ENCODE measurements around the gene PLXNB3. TPM values are rescaled to one million over a fixed set of nuclear protein-coding genes. Genes with fewer than 3 reads are reported as not detected.

PLXNB3 gene
- total and polyA plus RNA-seq, 2 donors (not counting 1 experiment from before 2014, with no cell fraction given) = 0.25 TPM; not detected in 1

DNA sequence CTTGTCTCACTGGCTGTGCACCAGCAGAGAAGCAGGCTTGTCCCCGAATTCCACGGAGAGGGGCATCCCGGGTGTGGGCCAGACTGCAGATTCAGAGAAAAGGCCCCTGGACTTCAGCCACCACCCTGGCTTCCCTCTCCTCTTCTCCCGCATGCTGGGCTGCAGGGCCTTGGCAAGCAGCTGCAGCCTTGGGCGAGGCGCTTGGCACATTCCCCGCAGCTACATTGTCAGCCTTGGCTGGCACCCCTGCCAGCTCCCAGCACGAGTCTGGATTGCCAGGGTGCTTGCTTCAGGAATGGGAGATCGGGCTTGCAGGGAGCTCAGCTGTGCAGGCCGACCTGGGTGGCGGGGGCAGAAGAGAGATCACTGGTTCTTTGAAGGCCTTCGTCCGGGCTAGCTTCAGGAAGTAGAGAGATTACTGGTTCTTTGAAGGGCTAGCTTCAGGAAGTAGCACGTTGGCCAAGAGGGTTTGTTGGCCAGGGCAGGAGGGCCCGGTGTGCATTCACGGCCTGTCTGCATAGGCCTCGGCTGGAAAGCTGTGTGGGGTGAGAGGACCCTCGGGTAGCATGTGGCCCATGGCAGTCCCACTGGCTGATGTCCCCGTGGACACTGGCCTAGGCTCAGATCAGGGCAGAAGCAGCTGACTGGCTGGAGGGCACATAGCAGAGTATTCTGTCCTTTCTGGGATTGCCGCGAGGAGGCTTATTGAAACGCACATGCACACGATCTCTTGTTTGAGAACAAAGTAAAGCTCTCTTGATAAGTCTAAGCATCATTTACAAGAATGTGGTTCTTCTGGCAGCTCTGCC lies 36.7 kb upstream of the PLXNB3 start:
- CTCF ChIA-PET = interaction anchor here (0.7 to 2.0 kb wide), 4 partner anchors 9 to 242 kb away, joined by 3 to 7 read pairs (median 4); partner anchors contain the start of genes PLXNB3 and SLC6A8
- peak overlapping the region in 1 of 2 donors; percentile 92 for H3K27ac ChIP-seq (ENCODE audit: low read length in 2 of 2)
- H3K9me3 Mint-ChIP-seq (ENCODE audit: insufficient read depth) = no peaks in the 10 kb centered on the region
- peaks cover 11% of the 10 kb centered on the region for H4K20me1 ChIP-seq (ENCODE audit: control insufficient read depth, insufficient read depth, low read length, poor library complexity, severe bottlenecking)
- peak overlapping the region; percentile 83 for H3K4me3 Mint-ChIP-seq
- H3K4me1 ChIP-seq (ENCODE audit: control insufficient read depth in 2 of 2, insufficient read depth in 2 of 2, low read length in 2 of 2) = peaks cover 35 to 42% of the 10 kb centered on the region in 2 donors
- no peak overlapping the region for H3K9ac ChIP-seq (ENCODE audit: low read length)
- intact Hi-C loops (cut with micrococcal nuclease) = loop anchor here (1.0 kb wide), 1 partner anchor 8 kb away; no protein-coding TSS in a partner anchor
- H3K27me3 ChIP-seq (replicated peaks in 1 of 4; ENCODE audit: control extremely low read depth in 1 of 4, control insufficient read depth in 3 of 4, insufficient read depth in 4 of 4, low read length in 3 of 4) = no peaks in the 10 kb centered on the region
- no peak overlapping the region for H2AFZ ChIP-seq (ENCODE audit: insufficient read depth, low read depth, low read length, poor library complexity, severe bottlenecking)
- H3K4me1 Mint-ChIP-seq = peaks cover 47% of the 10 kb centered on the region
- H3K9me3 ChIP-seq (ENCODE audit: control extremely low read depth in 1 of 3, control insufficient read depth in 2 of 3, insufficient read depth in 1 of 3, low read length in 2 of 3) = peaks cover 0 to 3% (median 0%) of the 10 kb centered on the region in 3 donors
- H3K27me3 Mint-ChIP-seq = no peaks in the 10 kb centered on the region
- POLR2A ChIA-PET = interaction anchor here (0.5 to 1.6 kb wide), 4 partner anchors 199 to 813 kb away, joined by 3 to 6 read pairs (median 4); partner anchors contain the start of genes ARHGAP4 and RENBP
- H3K4me3 ChIP-seq (ENCODE audit: control extremely low read depth in 1 of 5, extremely low read depth in 1 of 5, insufficient read depth in 1 of 5, low read depth in 2 of 5, low read length in 4 of 5) = peak overlapping the region in 1 of 5 experiments; percentile 47
- H3K27ac Mint-ChIP-seq = peak overlapping the region; percentile 93
- ATAC-seq (ENCODE audit: low read depth) (no peak), DNase-seq (no peak)
- peak overlapping the region; percentile 75 for H3K4me2 ChIP-seq (replicated peaks; ENCODE audit: low read depth, low read length, poor library complexity, severe bottlenecking)
- H3K79me2 ChIP-seq (ENCODE audit: control insufficient read depth, insufficient read depth, low read length) = peaks cover 53% of the 10 kb centered on the region
- 52% methylated on average over 16 of the region's 23 CpGs for WGBS (ENCODE audit: insufficient coverage)
- H3K36me3 ChIP-seq (replicated peaks in 1 of 2; ENCODE audit: control extremely low read depth in 1 of 2, control insufficient read depth in 1 of 2, extremely low read depth in 1 of 2, insufficient read depth in 2 of 2, low read length in 1 of 2) = peaks cover 0 to 8% of the 10 kb centered on the region in 2 experiments
- TF ChIP-seq, protein P1, sequence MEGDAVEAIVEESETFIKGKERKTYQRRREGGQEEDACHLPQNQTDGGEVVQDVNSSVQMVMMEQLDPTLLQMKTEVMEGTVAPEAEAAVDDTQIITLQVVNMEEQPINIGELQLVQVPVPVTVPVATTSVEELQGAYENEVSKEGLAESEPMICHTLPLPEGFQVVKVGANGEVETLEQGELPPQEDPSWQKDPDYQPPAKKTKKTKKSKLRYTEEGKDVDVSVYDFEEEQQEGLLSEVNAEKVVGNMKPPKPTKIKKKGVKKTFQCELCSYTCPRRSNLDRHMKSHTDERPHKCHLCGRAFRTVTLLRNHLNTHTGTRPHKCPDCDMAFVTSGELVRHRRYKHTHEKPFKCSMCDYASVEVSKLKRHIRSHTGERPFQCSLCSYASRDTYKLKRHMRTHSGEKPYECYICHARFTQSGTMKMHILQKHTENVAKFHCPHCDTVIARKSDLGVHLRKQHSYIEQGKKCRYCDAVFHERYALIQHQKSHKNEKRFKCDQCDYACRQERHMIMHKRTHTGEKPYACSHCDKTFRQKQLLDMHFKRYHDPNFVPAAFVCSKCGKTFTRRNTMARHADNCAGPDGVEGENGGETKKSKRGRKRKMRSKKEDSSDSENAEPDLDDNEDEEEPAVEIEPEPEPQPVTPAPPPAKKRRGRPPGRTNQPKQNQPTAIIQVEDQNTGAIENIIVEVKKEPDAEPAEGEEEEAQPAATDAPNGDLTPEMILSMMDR (IDR thresholded peaks at IDR 0.05) = no peak
- no peak for TF ChIP-seq EZH2 (IDR thresholded peaks at IDR 0.05; ENCODE audit: borderline replicate concordance, insufficient read depth, low read depth, low read length, poor library complexity, severe bottlenecking)

DNA sequence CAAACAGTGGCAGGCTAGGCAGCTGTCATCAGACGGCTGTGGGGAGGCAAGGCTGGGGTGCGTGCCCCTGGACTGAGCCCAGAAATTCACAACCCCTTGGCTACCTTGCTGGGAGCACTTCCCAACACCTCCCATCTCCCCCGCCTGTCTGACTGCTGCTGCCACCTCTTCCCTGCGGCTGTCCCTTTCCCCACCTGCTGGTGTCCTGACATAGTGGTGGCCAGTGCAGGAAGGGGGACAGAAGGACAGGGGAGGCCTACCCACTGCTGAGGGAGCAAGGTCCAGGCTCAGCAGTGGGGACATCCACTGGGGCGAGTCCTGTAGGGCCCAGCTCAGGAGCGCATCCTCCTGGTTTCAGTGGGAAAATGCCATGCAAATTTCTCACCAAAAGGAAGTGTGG lies 36.0 kb upstream of the PLXNB3 start:
- H3K4me1 ChIP-seq (ENCODE audit: control insufficient read depth in 2 of 2, insufficient read depth in 2 of 2, low read length in 2 of 2) = peaks cover 27 to 35% of the 10 kb centered on the region in 2 donors
- H3K9me3 Mint-ChIP-seq (ENCODE audit: insufficient read depth) = no peaks in the 10 kb centered on the region
- POLR2A ChIA-PET = no interaction called here
- H3K4me3 Mint-ChIP-seq = no peak overlapping the region
- H3K27ac ChIP-seq (ENCODE audit: low read length in 2 of 2) = no peak overlapping the region
- intact Hi-C loops (cut with micrococcal nuclease) = no loop called here
- H3K27me3 Mint-ChIP-seq = no peaks in the 10 kb centered on the region
- H2AFZ ChIP-seq (ENCODE audit: insufficient read depth, low read depth, low read length, poor library complexity, severe bottlenecking) = no peak overlapping the region
- no peaks in the 10 kb centered on the region for H3K27me3 ChIP-seq (replicated peaks in 1 of 4; ENCODE audit: control extremely low read depth in 1 of 4, control insufficient read depth in 3 of 4, insufficient read depth in 4 of 4, low read length in 3 of 4)
- H3K4me3 ChIP-seq (ENCODE audit: control extremely low read depth in 1 of 5, extremely low read depth in 1 of 5, insufficient read depth in 1 of 5, low read depth in 2 of 5, low read length in 4 of 5) = no peak overlapping the region
- H3K36me3 ChIP-seq (replicated peaks in 1 of 2; ENCODE audit: control extremely low read depth in 1 of 2, control insufficient read depth in 1 of 2, extremely low read depth in 1 of 2, insufficient read depth in 2 of 2, low read length in 1 of 2) = peaks cover 0 to 12% of the 10 kb centered on the region in 2 experiments
- H3K9ac ChIP-seq (ENCODE audit: low read length) = no peak overlapping the region
- peak overlapping the region; percentile 41 for H3K27ac Mint-ChIP-seq
- CTCF ChIA-PET = interaction anchor here (1.3 to 1.6 kb wide), 2 partner anchors 8 to 41 kb away, joined by 3 to 4 read pairs; partner anchors contain the start of gene SLC6A8
- H3K4me2 ChIP-seq (replicated peaks; ENCODE audit: low read depth, low read length, poor library complexity, severe bottlenecking) = peak overlapping the region; percentile 75
- H3K9me3 ChIP-seq (ENCODE audit: control extremely low read depth in 1 of 3, control insufficient read depth in 2 of 3, insufficient read depth in 1 of 3, low read length in 2 of 3) = peaks cover 0 to 3% (median 0%) of the 10 kb centered on the region in 3 donors
- H3K79me2 ChIP-seq (ENCODE audit: control insufficient read depth, insufficient read depth, low read length) = peaks cover 47% of the 10 kb centered on the region
- no peak for ATAC-seq (ENCODE audit: low read depth)
- TF ChIP-seq EZH2 (IDR thresholded peaks at IDR 0.05; ENCODE audit: borderline replicate concordance, insufficient read depth, low read depth, low read length, poor library complexity, severe bottlenecking) = no peak
- TF ChIP-seq, protein P1 (IDR thresholded peaks at IDR 0.05) = no peak
- peaks cover 3% of the 10 kb centered on the region for H4K20me1 ChIP-seq (ENCODE audit: control insufficient read depth, insufficient read depth, low read length, poor library complexity, severe bottlenecking)
- no peak for DNase-seq
- peaks cover 41% of the 10 kb centered on the region for H3K4me1 Mint-ChIP-seq
- WGBS (ENCODE audit: insufficient coverage) = 100% methylated on average over 1 of the region's 6 CpGs

All from B cell (primary cell).